ENCODE data around the gene FAM219B.

- no peak for TF ChIP-seq CTCF (IDR thresholded peaks at IDR 0.05 in 4 of 5, conservative IDR thresholded peaks at IDR 0.05 in 1 of 5)
- no peak for TF ChIP-seq POLR2A (IDR thresholded peaks at IDR 0.05)
These were observed 15.2 kb downstream of the FAM219B start for GRCh38 chr15:74891469-74891868.

Measured in gastrocnemius medialis (tissue), 4 donors.